DMS114 treated with DMSO at 0.1 percent for 48 hours (cell line): ENCODE results near the gene PAPPA.

ENCODE experiments used
- DNase-seq: peaks from one replicate; lab custom pipeline; 2025; ENCODE audit not compliant: unreplicated experiment; lab: John Stamatoyannopoulos, UW

Gene PAPPA

DNA sequence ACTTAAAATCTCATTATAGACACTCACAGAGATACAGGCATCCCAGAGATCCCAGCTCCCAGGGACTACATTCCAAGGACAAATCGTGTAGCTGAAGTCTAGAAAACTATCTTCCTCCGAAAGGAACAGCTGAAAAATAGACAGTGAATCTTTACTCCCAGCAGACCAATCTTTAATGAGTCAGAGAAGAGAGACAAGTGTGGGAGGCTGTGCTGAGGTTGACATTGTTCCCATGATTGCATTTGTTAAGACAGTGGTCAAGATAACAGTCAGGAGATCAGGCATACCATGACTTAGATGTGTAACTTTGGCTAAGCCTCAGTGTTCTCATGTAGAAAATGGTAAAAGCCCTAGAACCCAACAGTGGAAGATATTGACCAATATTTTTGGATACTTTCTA, 120.7 kb downstream of the PAPPA start:
- DNase-seq, result no peak

DNA sequence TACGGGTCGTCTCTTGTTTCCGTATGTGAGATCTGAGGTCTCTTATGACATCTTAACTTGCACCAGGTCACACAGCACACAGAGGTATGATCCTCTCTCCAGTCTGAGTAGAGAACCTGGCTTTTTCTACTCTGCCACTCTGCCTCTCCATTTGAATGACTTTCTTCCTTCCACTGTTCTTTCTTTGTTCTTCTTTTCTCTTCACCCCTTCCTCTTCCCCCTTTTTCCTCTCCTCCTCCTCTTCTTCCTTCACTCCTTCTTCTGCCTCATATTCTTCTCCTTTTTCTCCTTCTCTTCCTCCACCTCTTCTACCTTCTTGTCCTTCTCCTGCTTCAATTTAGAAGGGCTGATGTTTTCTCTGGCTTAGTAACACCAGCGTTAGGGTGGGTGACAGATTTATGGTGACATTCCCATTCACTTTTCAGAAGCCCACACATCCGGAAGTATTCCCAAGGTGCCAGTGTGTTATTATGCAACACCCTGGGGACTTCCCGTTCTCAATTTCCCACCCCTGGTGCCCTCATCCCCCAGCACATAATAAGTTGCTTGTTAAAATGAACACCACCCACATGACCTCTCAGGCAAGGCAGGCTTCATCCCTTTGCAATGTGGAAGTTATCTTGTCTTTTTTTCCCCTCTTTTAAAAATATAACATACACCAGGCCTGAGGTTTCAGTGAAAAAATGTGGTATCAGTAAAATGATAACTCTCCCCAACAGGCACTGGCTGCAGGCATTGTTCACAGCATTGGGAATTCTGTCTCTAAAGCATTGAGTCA, 122.0 kb downstream of the PAPPA start:
- no peak for DNase-seq

DNA sequence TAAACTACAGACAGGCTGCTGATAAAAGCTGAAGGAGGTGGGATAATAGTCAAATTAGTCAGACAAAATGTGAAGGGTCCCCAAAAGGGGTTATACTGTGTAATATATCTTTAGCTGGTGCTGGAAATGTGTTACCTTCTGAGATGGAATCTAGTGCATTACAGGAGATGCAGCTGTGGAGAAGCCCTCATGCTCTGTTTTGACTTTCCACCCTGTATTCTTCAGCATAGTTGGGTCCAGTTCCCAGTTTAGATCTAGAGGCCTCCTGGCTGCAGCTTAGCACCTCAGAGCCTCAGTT, 122.6 kb downstream of the PAPPA start:
- DNase-seq, result no peak

DNA sequence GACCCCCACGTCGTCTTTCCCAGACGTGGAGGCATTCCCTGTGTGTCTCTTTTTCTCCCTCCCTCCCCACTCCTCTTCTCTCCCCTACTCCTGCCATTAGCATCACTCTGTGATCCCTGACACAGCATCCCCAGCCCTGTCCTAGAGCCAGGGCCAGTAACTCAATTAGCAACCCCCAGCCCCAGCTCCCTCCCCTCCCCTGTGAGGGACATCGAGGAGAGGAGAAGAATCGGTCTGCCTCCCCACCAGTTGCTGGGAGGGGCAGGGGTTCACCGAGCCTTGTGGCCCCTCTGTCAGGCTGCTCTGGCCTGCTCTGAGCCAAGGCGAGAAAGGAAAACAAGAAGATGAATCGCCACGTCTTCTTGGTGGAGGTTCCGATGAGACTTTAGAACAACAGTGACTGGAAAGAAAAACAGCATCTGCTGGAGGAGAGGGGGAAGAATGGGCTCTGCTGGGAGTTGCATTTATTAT, 123.1 kb downstream of the PAPPA start:
- DNase-seq, result no peak

DNA sequence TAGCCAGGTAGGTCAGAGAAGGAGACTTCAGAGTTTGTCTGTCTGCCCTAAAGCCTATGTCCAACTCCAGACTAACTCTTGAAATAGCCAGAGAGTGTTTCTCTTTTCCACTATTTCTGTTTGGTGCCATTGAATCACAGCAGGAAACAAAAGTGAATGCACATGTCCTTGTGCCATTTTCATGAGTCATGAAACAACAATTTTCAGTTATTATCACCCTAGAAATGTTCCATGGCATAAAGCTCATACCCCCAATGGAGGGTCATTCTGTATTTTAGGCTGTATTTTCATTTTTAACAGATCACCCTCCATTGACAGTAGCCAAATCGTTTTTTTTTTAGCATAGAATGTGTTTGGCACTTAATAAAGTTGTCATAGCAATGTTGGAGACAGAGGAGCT, 124.7 kb downstream of the PAPPA start:
- DNase-seq, result no peak

DNA sequence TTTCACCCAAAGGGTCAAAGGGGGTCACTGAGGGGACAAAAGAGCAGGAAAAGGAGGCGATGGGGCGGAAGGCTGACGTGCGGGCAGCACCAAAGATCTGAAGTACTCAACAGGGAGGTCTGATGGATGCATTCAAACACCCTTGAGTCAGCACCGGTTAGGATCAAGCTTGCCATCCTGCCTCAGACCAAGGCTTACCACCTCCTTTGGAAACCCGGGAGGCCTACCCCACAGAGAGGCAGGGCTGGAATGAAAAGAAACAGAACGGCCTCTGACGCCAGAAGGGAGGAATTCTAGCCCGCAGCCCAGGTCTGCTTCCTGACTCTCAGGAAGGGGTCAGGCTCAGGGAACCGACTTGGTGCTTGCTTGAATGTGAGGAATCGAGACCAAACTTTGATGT, 125.6 kb downstream of the PAPPA start:
- no peak for DNase-seq

DNA sequence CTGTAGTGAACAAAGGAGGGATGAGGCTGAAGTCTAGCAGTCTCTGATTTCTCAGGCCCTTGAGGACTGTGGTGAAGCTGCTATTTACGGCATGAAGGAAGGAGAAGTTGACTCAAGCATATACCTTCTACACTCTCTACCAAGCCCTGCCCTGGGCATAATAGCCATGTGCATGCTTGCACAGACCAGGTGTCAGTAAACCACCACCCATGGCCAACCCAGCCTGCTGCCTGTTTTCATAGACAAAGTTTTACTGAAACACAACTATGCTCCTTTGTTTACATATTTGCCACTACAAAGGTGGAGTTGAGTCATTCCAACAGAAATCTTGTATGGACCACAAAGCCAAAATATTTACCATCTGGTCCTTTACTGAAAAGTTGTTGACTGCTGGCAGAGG, 126.9 kb downstream of the PAPPA start:
- DNase-seq, result no peak

DNA sequence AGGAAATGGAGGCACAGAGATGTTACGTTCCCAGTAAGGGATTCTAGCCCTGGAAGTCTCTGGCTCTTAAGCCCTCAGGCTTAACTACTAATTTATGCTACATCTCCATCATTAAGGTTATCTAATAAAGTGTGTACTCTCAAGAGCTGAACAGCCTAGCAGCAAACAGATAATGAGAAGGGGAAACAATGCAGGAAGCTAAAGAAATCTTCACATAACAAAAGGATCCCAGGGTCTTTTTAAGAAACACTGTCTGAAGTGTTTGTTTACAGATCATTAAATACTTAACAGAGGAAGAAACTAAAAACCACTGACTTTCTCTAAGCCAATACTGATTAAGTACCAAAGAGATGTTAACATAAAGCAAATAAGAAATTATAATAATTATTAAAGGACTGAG, 129.0 kb downstream of the PAPPA start:
- DNase-seq, result no peak

DNA sequence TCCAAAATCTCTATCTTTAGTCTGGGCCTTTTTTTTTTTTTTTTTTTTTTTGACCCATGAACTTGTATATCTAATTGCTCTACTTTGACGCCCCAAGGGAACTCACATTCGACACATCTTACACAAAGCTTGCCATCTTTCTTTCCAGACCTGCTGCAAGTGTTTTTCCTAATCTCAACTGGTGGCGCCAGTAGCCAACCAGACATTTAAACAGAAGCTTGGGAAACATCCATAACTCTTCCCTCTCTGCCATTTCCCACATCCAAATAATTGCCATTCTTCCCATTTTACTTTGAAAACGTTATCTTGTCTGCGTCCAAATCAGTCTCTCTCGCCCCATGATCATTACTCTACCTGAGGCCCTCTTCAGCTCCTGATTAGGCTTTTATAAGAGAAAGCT, 130.9 kb downstream of the PAPPA start:
- DNase-seq, result no peak

DNA sequence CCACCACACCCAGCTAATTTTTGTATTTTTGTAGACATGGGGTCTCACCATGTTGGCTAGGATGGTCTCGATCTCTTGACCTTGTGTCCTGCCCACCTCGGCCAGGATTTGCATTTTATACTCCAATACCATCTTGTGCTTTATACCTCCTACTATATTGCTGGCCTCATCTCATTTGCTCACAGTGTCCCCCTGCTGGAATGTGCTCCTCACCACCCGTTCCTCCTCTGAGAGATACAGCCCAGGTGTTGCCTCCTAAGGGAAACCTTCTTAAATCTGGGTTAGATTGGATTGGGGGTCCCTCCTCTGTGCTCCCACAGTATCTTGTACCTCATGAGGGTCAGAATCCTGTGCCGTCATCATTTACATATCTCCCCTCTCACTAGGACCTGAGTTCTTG, 131.7 kb downstream of the PAPPA start:
- no peak for DNase-seq

DNA sequence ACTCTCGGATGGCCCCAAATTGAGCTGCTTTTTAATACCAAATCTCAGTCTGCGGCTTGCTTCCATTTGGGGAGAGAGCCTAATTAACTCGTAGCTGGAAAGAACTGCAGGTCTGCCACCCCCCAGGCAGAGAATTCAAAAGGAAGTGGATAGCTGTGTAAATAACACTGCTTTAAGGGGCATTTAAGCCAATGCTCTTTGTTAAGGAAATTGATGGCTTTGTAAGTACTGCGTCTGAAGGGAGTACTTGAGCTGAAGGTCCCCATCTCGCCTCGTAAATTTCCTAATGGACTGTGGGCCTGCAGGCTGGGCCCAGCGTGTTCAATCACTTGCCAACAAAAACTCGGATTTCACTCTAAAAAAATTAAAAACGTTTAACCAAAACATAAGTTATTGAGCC, 132.7 kb downstream of the PAPPA start:
- DNase-seq, result no peak

DNA sequence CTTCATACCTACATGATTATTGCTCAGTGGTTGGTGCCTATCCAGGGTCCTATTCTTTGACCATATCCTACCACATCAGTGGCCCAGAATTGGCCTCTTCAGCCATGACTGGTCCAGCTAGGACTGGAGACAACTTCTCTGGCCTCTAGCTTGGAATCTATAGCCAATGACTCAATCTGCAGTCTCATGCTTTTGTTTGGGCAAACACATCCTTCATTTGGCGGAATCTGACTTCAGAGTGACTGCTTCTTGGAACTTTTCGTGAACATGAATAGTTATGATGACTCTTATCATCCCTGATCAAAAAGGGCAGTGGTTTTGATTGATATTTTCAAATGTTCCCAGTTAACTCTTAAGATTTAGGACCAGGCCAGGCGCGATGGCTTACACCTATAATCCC, 134.1 kb downstream of the PAPPA start:
- no peak for DNase-seq

DNA sequence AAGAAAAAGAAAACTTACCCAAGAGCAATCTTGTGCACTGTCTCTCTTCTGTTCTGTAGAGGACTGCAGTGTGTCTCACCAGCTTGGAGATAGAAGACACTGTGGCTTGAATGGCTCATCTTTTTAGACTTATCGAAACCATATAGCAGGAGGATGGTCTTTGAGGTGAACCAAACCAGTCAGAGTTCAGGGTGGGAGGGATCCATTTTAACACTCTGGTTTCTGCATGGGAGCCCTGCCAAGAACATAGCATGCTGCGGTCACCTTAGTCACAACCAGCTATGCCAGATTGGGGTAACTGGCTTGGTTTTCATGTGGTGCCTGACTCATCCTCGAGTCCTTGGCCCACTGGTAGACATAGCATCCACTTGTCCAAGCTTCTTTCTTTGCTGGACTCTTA, 135.1 kb downstream of the PAPPA start:
- DNase-seq, result no peak

DNA sequence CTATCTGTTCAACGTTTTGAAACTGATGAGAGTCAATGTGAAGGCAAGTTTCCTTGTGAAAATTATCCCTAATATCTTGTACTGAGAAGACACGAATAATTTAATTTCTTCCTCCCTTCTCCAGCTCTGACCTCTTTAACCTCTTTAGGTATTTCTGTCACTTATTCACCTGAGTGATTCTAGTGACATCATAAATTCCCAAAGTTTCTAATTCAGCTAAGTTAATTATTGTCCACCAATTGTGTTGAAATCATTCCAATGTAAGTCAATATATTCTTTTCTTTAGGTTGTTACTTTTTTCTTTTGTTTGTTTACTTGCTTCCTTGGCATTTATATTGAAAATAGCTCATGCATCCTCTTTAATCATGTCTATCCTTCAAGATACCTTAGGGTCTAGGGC, 143.8 kb downstream of the PAPPA start:
- no peak for DNase-seq

DNA sequence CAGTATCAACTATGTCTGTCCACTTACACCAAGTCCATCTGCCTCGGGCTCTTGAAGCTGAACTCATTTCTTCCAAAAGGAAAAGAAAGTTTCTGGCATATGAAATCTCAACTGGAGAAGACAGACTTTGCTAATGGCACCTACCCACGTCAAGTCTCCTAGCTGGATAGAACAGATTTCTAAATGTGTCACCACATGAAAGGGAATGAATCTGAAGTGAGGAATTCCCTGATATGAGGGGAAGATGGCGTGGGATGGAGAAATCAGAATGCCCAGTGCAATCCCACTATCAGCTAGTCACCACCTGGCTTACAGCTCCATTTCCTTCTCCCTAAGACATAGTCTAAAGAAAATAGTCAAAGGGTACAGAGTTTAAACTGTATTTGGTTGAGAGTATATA, 144.7 kb downstream of the PAPPA start:
- DNase-seq, result no peak

DNA sequence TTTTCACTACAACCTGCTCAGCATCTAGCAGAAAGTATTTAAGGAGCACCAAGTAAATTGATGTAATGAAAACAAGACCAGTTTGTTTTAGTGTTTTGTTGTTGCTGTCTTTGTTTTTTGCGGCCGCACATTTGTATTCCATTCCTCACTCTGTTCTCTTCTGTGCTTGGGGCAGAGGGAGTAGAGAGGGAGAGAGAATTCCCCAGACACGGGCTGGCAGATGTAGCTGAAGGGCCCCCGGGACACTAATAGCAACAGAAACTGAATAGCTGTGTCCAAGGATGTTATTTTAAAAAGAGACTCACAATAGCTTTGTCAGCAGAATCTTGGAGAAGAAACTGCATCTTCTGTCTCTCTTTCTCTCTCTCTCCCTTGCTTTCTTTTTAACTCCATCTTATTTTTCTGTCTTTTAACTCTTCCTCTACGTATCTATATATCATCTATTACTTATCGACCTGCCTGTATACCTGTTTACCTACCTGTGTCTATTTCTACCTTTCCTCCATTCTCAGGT, 145.3 kb downstream of the PAPPA start:
- no peak for DNase-seq

DNA sequence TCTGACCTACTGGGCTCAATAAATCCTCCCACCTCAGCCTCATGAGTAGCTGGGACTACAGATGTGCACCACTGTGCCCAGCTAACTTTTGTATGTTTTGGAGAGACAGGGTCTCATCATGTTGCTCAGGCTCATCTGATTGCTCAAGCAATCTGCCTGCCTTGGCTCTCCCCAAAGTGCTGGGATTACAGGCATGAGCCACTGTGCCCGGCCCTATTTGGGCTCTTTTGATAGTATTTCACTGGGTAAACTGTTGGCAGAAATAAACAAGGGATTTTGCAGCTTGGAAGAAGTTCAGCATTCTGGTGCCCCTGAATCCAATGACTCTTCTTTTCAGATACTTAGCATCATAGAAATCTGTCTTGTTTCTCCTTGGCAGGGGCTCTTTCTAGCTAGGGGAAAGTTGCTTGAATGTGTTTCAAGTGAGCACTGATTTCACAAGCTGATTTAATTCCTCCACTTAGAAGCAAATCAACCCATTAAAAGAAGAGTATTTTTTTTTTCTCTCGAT, 146.8 kb downstream of the PAPPA start:
- DNase-seq, result no peak

DNA sequence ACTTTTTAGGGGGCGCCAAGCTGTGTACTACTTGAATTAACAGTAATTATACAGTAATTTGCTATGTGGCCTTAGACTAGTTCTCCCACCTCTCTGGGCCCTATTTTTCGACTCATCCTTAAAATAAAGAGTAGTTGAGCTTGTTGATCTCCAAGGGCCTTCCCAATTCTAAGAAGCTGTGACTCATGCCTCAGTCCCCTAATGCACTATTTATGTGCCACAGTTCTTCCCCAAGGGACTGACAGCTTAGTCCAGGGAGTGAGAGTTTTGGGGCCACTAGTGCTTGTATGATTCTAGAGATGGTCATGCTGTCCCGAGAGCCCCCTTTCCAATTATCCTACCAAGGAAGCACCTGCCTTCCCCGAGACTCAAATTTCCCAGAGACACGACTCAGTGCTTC, 149.7 kb downstream of the PAPPA start:
- no peak for DNase-seq

DNA sequence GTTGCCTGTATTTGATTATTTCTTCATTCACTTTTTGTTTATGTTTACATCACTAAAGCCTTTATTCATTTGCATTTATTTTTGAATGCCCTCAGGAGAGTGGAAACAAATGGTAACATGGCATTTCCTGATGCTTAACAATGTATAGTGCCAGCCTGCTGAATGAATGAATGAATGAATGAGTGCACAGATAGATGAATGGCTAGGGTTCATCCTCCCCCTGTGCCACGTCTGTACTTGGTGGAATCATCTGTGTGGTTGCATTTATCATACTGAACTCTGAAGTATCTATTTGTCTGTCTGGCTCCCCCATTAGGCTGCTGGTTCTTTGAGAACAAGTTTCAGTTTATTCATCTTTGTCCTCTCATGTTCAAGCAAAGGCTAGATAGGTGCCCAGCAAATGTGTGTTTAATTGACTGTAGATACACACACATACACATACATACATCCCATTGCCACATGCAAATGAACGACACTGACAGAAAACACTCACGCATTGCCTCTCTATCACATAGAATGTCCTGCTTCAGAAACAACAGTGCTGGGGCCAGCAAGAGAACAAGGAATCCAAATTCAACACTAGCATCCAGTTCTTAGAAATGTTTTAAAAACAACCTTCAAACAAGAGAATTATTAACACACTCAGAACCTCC, 150.4 kb downstream of the PAPPA start:
- no peak for DNase-seq

DNA sequence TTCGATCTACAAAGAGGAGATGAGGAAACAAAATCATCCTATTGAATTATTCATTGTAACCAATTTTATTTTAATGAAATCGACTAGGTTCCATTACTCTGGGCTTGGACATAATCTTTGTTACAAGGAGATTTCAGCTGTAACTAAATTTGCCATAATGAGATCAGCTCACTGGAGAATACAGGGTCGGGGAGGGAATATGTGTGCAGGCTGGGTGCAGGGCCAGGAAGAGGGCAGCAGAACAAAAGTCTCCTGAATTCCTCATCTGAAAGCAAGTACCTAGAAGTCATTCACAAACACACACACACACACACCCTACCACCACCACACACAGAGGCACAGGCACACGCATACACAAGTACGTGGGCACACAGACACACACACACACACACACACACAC, 151.2 kb downstream of the PAPPA start:
- DNase-seq, result no peak

DNA sequence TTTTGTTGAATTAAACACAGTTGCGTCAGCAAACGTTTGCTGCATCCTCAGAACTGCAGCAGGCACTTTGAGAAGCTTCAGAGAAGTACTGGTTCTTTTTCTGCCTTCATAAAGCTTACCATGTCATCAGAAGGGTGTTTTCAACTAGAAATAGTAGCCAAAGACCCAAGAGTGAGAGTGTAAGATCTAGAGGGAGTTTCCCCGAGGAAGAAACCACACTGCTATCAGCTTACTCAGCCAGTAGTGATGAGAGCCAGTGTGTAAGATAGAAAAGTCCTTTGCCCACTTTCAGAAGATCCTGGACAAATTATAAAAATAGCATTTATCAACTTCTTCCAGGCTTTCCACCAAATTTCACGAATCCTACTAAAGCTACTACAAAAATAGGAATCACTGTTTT, 154.5 kb downstream of the PAPPA start:
- no peak for DNase-seq

DNA sequence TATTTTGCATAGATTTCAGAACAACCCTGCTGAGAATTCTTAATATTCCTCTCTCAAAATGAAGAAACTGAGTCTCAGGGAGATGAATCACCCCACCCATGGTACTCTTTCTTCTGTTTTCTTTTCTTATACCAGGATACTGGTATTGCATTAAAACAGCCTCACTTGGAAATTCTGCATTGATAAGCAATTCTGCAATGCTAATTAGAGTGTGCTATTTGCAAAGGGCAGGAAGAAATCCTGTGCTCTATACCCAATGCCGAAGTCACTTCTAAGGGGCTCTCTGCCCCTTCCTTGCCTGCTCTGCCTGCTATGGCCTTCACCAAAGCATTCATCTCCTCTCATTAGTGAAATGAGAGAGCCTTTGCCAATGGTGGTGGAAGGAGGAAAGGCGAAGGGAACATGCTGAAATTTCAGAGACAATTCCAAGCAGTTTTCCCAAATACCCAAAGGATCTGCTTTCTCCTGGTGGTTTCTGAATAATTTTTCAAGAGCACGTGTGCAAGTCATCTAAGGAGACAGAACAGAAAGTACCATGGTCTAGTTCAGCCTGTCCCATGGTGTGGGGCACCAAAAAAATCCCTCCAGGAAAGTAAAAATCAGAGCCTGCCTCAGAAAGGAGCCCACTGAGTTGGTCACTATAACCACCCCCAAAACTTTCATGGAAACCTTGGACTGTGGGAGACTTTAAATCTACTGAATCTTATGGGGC, 156.5 kb downstream of the PAPPA start:
- no peak for DNase-seq
